Tibial artery (tissue), 4 donors: ENCODE data around the gene GUCY2C.

Experiments used
- DNase-seq, 2 donors: peaks; one replicate each; pipeline ENCODE4 v3.0.0-alpha.2; 2019
- H3K27ac ChIP-seq, 2 donors: fragments of 200-600 bp; sonication (generic) in 1 of 2; 1 replicate in 1 of 2; 2 replicates in 1 of 2; pipeline ENCODE4 v1.5.1; 2018 to 2019; ENCODE audit warnings: mild to moderate bottlenecking in 1 of 2
- H3K27me3 ChIP-seq, 2 donors: fragments of 200-600 bp; sonication (generic) in 1 of 2; one replicate each; pipeline versions ENCODE4 v1.5.1 to v1.6.0; 2016 to 2019
- H3K36me3 ChIP-seq, 3 donors: fragments of 200-600 bp; sonication (generic) in 2 of 3; one replicate each; pipeline ENCODE4 v1.5.1; 2016 to 2019; ENCODE audit warnings: mild to moderate bottlenecking in 2 of 3
- H3K4me1 ChIP-seq, 4 donors: fragments of 200-600 bp; sonication (generic) in 2 of 4; 1 replicate in 3 of 4; 2 replicates in 1 of 4; pipeline ENCODE4 v1.5.1; 2016 to 2019
- H3K4me3 ChIP-seq, 2 donors: fragments of 200-600 bp; sonication (generic) in 1 of 2; 1 replicate in 1 of 2; 2 replicates in 1 of 2; pipeline ENCODE4 v1.5.1; 2018 to 2019; ENCODE audit warnings: mild to moderate bottlenecking in 2 of 2
- H3K9me3 ChIP-seq, 3 donors: fragments of 200-600 bp; sonication (generic) in 1 of 3; one replicate each; pipeline ENCODE4 v1.5.1; 2016 to 2019
- intact Hi-C: fragments of 100-400 bp; cut with DNase I; formaldehyde crosslinking; loops from one replicate; pipeline ENCODE4 v1.15.0; 2023; ENCODE audit warnings: low total_unique reads
- TF ChIP-seq, protein P1 (sequence below), 2 experiments: fragments of 200-600 bp in 1 of 2; fragments of 450-650 bp in 1 of 2; IDR thresholded peaks; one replicate each; pipeline ENCODE4 v1.5.1; 2017 to 2019; ENCODE audit warnings: antibody characterized with exemption in 2 of 2, mild to moderate bottlenecking in 1 of 2, moderate library complexity in 1 of 2

The GUCY2C gene

GRCh38 chr12:14701809-14702568 lies 5.6 kb upstream of the GUCY2C start:
- Histone ChIP-seq H3K27me3 (no peaks in the 10 kb centered on the region), H3K27ac (no peak overlapping the region)
- no peak for DNase-seq

GRCh38 chr12:14700935-14701334 lies 4.5 kb upstream of the GUCY2C start:
- H3K27me3 ChIP-seq, result no peaks in the 10 kb centered on the region
- H3K4me3 ChIP-seq, result no peak overlapping the region
- H3K36me3 ChIP-seq, result no peaks in the 10 kb centered on the region
- H3K27ac ChIP-seq, result no peak overlapping the region
- no peaks in the 10 kb centered on the region for H3K4me1 ChIP-seq
- TF ChIP-seq, protein P1, sequence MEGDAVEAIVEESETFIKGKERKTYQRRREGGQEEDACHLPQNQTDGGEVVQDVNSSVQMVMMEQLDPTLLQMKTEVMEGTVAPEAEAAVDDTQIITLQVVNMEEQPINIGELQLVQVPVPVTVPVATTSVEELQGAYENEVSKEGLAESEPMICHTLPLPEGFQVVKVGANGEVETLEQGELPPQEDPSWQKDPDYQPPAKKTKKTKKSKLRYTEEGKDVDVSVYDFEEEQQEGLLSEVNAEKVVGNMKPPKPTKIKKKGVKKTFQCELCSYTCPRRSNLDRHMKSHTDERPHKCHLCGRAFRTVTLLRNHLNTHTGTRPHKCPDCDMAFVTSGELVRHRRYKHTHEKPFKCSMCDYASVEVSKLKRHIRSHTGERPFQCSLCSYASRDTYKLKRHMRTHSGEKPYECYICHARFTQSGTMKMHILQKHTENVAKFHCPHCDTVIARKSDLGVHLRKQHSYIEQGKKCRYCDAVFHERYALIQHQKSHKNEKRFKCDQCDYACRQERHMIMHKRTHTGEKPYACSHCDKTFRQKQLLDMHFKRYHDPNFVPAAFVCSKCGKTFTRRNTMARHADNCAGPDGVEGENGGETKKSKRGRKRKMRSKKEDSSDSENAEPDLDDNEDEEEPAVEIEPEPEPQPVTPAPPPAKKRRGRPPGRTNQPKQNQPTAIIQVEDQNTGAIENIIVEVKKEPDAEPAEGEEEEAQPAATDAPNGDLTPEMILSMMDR (IDR thresholded peaks at IDR 0.05), result no peak
- intact Hi-C loops, result no loop called here
- DNase-seq, result no peak
- H3K9me3 ChIP-seq, result no peaks in the 10 kb centered on the region

More at GRCh38 chr12:14701809-14702568, 5.6 kb upstream of the GUCY2C start:
- Histone ChIP-seq H3K4me3 (no peak overlapping the region), H3K9me3 (no peaks in the 10 kb centered on the region), H3K36me3 (no peaks in the 10 kb centered on the region), H3K4me1 (no peaks in the 10 kb centered on the region)
- intact Hi-C loops, result no loop called here
- TF ChIP-seq, protein P1 (IDR thresholded peaks at IDR 0.05), result no peak

GRCh38 chr12:14699923-14700322 lies 3.5 kb upstream of the GUCY2C start:
- TF ChIP-seq, protein P1 (IDR thresholded peaks at IDR 0.05), result no peak
- intact Hi-C loops, result no loop called here
- DNase-seq, result no peak

GRCh38 chr12:14698555-14698954 lies 2.2 kb upstream of the GUCY2C start:
- Histone ChIP-seq H3K36me3 (no peaks in the 10 kb centered on the region), H3K27ac (no peak overlapping the region), H3K4me1 (no peaks in the 10 kb centered on the region), H3K4me3 (no peak overlapping the region), H3K27me3 (no peaks in the 10 kb centered on the region), H3K9me3 (no peaks in the 10 kb centered on the region)
- TF ChIP-seq, protein P1 (IDR thresholded peaks at IDR 0.05), result no peak
- intact Hi-C loops, result no loop called here
- DNase-seq, result no peak

More at GRCh38 chr12:14699923-14700322, 3.5 kb upstream of the GUCY2C start:
- Histone ChIP-seq H3K4me1 (no peaks in the 10 kb centered on the region), H3K27ac (no peak overlapping the region), H3K36me3 (no peaks in the 10 kb centered on the region), H3K4me3 (no peak overlapping the region), H3K27me3 (no peaks in the 10 kb centered on the region), H3K9me3 (no peaks in the 10 kb centered on the region)

- no peak for DNase-seq
- Histone ChIP-seq H3K9me3 (no peaks in the 10 kb centered on the region), H3K4me1 (no peaks in the 10 kb centered on the region), H3K27ac (no peak overlapping the region), H3K4me3 (no peak overlapping the region), H3K27me3 (no peaks in the 10 kb centered on the region), H3K36me3 (no peaks in the 10 kb centered on the region)
- TF ChIP-seq, protein P1 (IDR thresholded peaks at IDR 0.05), result no peak
- intact Hi-C loops, result no loop called here
Observed at GRCh38 chr12:14695715-14696141, 671 bp downstream of the GUCY2C start.
